Hematopoietic multipotent progenitor cell treated with erythropoietin and hydrocortisone succinate and interleukin-3 and kit ligand, for 6 days (in vitro differentiated cells): ENCODE measurements around the gene RFNG.

ENCODE experiments used
- DNase-seq: peaks from one replicate; pipeline ENCODE4 v3.0.0-alpha.2; 2015

RFNG gene

DNA sequence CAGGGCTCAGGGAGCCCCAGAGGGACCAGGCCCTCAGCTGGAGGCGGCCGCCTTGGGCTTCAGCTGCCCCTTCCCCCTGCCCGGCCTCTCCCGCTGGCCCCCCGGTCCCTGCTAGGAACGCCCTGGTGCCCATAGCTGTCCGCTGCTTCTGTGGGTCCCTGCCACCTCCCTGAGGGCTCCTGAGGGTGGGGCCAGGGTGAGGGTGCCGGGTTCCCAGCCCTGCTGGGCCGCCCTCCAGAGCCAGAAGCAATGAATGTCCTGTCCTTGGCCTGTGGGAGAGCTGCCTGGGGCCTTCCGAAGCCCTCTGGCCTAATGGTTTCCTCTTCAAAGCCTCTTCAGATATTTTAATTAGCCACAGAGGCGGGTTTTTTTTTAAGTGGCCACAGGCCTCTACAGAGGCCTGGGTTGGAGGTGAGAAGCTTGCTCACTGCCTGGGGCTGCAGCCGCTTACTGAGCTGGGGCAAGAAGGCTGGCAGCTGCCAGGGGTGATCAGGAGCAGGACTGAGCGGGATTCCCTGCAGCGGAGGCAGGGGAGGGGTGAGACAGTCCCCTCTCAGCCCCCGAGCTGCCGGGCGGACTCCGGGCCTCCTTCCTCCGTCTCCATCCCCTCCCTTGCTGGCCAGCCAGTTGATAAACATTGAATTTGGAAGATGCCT lies 38.8 kb downstream of the RFNG start:
- DNase-seq = no peak

DNA sequence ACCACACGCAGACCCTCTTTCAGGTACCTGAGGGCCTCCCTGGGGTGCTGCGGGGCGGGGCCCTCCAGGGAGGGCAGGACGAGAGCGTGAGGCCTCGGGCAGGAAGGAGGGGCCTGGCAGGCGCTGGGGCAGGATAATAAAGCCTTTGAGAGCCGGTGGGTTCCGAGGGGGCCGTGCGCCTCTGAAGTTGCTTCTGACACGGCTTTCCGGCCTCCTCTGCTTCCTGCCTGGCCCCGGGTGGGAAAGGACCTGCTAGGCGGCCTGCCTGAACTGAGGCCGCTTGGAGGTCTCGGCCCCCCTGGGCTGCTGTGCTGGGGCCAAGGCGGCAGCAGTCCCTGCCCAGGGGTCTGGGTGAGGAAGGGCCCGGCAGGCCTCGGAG lies 39.4 kb downstream of the RFNG start:
- DNase-seq = no peak

DNA sequence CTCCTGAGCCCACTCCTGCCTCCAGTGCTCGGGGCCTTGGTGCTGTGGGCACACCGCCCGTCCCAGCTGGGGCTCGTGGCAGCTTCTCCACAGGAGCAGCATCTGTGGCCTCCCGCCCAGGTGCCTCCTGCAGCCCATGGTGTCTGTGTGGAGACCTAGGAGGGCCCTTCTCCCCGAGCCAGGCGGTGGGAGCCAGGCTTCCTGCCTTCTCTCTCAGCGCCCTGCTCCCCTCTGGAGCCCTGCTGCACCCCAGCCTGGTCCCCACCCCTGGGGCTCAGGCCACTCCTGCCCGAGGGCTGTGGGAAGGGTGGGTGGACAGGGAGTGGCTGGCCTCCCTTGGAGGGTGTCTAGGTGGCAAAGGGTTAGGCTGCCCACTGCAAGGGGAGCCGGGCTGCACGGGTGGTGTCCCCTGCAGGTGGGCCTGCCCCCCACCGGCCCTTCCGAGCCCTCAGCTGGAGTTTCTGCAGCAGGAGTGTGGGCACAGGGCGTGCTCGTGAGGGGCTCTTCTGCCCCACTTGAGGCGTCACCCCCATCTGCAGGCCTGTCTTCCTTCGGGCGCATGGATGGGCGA lies 39.9 kb downstream of the RFNG start:
- no peak for DNase-seq

DNA sequence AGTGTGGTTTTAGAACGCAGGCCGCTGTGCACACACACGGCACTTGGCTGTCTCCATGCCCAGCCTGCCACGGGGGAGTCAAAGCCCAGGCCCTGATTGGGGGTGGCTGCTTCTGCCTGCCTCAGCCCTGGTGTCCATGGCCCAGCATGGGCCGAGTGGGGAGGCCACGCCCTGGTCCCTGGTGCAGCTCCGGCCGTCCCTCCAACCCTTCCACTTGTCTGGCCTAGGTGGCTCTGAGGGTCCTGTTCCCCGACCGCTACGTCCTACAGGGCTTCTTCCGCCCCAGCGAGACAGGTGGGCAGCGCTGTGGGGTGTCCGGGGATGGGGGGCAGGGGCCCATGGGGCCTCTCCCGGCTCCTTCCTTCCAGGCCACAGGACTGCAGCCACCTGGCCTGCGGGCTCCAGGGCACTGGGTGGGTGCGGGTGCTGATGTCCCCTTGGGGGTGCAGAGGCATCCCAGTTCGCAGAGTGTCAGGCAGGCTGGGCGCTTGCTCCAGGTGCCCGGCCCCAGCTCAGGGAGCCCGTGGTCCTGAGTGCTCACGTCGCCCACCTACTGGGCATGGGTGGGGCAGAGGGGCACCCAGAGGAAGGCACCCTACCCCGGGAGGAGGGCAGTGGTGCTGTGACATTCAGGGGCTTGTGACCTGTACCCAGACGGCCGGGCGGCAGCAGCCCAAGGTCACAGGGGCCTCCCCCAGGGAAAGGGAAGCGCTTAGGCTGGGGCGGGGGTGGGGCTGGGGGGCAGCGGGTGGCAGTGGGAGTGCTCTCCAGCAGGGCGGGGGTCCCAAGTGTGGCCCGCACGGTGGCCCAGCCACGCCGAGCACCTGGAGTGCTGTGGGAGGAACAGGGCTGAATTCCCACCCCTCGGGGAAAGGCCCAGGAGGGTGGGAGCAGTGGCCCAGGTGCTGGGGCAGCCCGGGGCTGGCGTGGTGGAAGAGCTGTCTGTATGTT lies 40.8 kb downstream of the RFNG start:
- no peak for DNase-seq

DNA sequence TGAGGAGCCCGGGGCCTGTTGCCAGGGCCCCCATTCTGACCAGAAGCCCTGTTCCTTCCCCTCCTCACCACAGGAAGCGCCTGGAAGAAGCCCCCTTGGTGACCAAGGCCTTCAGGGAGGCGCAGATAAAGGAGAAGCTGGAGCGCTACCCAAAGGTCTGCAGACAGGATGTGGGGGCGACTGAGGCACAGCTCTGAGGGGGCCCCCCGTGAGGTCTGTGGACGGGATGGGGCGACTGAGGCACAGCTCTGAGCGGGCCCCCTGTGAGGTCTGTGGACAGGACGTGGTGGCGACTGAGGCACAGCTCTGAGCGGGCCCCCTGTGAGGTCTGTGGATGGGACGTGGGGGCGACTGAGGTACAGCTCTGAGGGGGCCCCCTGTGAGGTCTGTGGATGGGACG lies 42.2 kb downstream of the RFNG start:
- no peak for DNase-seq

DNA sequence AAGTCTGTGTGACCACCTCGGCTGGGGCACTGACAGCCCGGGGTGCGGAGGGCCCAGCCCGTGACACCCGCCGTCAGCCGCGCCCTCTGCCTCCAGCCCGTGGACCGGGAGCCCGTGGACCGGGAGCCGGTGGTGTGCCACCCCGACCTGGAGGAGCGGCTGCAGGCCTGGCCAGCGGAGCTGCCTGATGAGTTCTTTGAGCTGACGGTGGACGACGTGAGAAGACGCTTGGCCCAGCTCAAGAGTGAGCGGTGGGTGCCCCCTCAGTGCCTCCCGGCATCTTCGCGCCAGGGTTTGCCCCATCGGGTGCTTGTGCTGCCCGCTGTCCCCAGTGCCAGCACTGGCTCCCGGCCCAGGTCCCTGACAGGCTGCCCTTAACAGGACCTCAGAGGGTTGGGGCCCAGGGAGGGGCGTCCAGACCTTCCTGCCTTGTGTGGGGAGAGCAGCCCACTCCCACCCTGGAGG lies 42.6 kb downstream of the RFNG start:
- no peak for DNase-seq

DNA sequence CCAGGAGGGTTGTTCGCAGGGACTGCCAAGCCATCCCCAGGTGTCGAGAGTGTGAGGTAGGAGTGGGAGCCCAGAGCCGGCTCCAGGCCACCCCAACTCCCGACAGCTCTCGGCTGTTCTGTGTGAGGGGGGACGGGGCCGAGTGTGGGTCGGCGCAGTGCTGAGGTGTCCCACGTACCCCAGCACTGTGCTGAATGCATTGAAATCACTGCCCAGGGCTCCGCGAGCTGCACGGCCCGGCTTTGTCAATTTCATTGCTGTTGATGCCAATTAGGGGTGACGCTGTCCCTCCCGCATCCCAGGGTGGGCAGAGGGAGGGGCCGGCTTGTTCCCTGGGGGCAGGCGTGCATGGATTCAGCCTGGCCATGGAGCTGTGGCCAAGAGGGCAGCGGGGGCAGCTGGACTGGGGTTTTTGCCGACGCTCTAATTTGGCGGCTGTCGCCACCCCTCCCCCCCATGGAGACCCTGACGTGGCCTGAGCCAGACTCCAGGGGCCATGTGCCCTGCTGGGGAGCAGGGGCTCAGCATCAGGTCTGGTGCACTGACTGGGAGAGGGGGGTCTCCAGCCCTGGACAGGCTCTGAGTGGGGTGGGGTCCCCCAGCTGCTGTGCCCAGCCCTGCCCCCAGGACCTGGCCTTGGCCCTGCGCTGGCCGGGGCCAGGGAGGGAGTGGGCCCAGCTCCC lies 43.2 kb downstream of the RFNG start:
- DNase-seq = no peak

DNA sequence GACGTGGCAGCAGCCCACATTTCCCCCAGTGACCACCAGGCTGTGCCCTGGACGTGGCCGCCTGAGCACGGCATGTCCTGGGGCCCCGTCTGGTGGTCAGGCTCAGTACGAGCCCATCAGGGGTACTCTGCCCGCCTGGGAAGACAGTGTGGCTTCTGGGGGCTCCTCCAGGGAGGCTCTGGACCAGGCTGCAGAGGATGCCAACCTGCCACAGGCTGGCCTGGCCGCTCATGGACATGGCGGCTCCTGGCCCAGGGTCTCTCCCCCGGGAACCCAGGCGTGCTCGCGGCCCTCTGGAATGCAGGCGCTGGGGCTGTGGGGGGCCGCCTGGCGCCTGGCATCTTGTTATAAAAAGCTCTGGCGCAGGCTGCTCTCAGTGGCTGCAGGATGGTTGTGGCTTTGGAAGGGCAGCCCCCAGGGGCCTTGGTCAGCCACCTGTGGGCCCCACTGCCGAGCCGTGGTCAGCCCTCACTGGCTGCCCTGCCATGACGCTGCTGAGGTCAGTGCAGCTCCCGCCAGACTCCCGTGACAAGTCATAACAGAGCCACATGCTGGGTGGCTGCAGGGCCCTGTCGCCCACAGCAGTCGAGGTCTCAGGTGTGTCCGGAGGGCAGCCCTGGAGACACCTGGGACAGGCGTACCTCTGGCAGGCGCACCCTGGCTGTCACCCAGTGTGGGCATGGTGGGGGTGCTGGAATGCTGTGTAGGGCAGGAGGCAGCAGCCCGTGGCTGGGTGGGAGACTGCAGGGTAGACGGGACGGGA lies 43.9 kb downstream of the RFNG start:
- DNase-seq = no peak

DNA sequence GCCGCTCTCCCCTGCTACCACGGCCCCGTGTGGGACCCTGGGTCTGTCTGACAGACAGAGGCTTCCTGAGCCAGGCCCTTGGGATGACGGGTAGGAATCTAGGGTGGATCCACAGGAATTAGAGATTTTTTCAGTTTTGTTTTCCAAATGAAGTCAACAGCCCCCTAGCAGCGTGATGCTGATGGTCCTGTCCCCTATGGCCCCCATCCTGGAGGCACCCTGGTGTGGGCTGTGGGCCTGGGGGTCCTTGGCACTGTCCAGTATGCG lies 44.5 kb downstream of the RFNG start:
- DNase-seq = no peak

DNA sequence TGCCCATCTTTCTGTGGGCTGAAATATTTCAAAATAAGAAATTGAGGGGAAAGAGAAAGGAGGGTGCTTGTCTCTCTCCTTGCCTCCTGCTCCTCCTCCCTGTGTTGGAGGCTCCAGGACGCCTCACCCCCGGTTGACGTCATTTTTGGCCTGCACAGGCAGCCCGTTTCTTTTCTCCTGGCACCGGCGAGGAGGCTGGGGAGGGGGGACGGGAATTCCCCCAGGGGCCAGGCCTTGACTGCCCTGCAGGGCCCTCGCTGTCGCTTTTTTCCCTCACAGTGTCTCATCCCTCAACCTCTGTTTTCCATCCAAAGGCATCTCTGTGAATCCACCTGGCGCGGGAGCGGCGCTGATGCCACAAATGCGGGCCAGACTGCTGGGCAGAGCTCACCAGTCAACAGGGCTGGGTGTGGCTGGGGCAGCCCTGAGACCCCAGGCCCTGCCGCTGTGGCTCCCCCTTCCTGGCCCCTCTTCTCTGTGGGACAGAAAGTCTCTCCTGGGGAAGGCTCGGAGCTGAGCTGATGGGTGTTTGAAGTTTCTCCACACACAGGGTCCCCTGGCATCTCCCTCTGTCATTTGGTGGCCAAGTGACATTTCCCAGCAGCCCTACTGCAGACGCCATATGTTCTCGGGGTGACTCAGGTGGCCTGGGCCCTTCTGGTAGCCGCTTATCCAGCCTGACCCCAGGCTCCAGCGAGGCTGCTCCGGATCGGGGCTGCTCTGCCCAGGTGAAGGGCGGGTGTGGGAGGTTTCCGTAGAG lies 45.0 kb downstream of the RFNG start:
- no peak for DNase-seq

DNA sequence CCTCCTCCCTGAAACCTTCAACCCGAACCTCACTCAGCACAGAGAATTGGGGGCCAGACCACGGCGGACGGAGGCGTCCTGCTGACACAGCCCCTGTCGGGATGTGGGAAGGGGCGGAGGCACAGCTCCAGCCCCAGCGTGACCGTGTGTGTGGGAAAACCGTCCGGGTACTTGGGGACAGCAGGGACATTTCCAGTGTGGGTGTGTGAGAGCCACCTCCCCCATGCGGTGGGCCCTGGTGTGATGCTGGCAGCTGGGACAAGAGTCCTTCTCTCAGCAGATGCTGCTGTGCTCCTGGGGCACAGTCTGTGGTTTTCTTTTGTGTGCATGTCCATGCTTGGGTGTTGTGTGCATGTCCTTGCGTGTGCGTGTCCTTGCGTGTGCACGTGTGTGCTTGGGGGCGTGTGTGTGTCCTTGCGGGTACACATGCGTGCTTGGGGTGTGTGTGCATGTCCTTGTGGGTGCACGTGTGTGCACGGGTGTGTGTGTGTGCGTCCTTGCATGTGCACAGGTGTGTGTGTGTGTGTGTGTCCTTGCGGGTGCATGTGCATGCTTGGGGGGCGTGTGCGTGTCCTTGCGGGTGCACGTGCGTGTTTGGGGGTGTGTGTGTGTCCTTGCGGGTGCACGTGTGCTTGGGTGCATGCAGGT lies 45.8 kb downstream of the RFNG start:
- no peak for DNase-seq

DNA sequence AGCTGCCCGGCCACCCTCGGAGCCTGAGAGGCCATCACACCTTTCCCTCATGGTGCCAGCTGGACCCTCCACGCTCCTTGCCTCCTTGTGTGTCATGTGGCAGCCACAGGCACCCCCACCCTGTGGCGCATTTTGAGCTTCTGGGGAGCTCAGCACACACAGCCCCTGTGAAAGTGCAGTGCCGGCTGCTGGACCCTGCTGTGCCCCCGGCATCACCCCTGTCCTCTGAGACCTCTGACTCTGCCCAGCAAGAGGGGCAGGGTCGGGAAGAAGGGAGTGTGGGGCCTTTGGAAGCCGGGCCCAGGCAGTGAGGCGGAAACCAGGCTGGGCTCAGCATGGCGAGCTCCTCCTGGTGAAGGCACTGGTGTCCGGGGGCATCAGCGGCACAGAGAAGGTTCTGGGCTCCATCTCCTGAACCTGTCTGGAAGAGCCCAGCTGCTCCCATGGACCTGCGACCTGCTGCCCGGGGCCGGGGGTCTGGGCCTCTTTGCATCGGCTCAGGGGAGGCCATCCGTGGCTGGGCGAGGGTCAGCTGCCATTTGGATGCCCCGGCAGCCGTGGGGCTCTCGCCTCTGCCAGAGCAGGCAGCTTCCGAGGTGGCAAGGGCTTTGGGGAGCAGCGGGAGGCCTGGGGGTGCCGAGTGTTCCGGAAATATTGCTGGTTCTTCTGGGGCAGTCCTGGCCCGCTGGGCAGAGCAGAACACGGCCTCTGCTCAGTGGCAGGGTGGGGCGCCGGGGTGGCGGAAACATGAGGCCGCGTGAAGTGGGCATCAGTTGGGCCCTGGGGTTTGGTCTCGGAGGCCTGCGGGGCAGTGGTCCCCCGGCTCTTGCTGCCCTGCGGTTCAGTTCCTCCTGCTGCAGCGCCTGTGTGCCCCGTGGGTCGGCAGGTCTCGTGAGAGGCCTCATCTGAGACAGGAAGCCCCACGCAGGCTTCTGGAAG lies 46.8 kb downstream of the RFNG start:
- no peak for DNase-seq

DNA sequence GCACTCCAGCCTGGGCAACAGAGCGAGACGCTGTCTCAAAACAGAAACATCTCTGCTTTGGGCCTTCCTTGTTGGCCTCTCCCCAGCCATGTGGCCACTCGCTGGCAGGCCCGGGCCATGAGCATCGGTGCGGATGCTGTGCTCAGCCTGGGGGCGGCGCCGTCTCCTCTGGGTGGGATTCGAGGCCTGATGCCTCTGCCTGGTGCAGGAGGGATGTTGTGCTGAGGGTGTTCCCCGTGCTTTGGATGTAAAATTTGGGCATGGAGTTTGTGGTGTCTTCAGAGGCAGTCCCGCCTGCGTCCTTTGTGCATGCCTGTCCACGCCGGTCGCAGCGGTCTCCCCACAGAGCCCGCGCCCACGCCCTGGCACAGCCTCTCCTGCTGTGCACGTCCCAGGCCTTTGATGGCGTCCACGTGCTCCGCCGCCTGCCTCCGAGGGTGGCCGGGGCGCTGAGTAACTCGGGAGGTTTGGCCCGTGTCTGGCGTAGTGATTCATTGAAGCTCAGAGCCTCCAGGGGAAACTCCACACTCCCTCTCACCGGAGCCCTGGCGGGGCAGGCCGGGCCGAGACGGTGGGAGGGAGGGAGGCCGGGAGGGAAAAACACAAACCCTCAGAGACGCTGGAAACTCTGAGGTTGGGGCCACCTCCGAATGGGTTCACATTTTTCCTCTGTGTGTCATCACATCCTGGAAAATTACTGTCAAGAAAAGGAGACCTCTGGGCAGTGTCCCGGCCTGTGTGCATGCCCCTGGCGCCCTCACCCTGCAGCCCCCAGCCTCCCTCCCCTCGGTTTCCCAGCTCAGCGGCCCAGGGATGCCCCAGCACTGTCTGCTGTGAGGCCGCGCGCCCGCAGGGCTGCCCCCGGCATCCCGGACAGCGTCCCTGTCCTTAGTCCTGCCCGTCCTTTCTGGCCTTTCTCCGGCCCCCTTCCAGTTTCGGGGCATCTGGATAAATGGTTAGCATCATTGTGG lies 47.9 kb downstream of the RFNG start:
- DNase-seq = no peak

DNA sequence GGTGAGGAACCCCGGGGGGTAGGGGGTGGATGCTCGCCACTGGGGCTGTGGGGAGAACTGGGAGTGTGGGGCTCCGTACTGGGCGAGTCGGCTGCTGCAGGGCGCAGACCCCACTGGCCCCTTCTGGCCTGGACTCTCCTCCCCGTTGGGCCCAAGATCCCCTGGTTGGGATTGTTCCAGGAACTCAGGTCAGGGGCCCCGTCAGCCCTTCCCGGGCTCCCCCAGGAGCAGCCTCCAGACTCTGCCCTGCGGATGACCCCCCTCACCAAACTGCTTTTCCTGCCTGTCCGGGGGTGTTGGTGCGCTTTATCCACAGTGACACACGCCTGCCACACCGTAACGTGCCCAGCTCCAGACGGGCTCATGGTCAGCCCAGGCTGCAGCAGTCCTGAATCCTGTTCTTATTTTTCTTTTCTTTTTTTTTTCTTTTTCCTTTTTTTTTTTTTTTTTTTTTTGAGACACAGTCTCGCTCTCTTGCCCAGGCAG lies 50.0 kb downstream of the RFNG start:
- no peak for DNase-seq

DNA sequence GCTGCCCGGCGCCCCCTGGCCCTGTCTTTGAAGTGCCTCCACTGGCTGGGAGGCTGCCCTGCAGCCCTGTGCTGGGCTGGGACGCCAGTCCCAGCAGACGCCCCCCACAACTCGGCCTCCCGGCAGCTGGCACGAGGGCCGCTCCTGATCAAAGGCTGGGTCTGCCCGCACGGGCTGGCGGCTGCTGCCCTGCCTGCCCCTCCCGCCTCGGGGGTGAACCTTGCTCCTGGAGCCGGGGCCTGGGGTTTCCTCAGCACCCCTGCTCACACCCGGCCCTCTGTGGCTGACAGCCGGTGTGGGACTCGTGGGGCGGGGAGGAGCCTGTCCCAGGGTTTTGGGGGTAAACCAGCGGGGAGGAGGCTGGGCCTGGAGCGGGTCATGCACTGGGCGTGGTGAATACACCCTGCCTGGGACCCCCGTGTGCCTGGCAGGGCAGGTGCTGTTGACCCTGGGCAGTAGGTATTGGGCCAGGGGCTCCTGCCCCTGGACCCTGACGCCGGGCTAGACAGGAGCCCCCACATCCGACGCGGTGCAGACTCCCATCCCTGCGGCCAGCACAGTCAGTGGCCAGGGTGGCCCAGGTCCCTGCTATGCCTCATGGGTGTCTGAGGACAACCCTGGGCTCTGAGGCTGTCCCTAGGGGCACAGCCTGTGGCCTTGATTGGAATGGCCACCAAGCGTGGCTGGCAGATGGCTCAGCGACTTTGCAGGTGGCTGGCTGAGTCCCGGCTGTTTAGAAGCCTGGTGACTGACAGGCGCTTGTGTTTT lies 50.6 kb downstream of the RFNG start:
- no peak for DNase-seq

DNA sequence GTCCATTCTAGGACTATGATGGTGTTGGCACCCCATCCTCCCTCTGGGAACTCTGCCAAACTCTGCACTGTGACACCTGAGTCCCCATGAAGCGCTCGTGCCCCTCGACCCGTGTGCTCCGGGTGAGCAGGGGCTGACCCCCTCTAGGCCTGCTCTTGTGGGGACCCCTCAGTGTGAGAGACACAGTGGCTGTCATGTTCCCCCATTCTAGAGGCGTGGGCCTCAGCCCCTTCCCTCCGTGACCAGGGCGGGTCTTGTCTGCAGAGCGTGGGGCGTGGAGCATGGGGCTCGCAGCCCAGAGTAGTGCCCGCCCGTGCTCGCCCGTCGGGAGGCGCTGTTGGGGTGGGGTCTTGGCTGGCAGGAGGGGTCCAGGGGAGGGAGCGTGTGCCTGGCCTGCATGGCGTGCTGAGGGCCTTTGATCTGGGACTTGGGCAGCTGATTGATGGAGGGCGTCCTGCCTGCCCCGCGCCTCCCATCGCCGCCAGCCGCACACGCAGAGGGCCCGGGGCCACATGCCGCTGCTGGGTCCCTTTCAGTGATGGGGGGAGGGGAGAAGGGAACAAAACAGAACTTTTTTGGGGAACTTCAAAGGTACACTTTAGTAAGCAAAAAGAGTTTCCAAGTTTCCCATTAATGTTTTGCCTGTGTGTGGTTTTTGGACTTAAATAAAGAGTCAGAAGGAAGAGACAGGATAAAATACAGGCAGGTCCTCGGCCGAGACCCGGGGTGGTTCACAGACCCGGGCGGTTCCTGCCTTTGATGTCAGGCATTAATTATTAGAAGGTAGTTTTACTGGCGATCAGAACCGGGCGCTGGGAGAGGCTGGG lies 51.4 kb downstream of the RFNG start:
- no peak for DNase-seq

DNA sequence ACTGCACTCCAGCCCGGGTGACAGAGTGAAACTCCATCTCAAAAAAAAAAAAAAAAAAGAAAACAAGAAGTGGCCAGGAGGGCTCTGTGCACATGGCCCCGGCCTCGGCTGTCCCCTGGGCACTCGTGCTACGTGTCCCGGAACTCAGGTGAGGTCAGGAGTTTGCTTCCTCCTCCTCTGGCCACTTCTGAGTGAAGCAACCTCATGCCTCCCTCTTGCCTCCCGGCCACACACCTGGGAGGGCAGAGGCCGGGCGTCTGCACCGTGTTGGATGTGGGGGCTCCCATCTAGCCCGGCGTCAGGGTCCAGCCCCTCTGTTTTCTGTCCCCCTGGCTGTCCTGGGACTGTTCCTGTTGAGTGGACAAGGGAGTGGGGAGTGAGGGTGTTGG lies 52.0 kb downstream of the RFNG start:
- DNase-seq = no peak
